ENCODE measurements around the gene FAN1.
"Not testable (repeated sequence)": the region's sequence is repeated elsewhere in the genome, so short reads cannot be mapped to it uniquely, and the experiment has no call there.

FAN1 gene

GRCh38 chr15:30903497-30904187, at the start of gene FAN1:
Gene FAN1, plus strand, starts transcription at chr15:30903915. Its CDS starts 749 bp downstream, at chr15:30904664.
- DNase-seq: peak; percentile 65 to 76

DNA sequence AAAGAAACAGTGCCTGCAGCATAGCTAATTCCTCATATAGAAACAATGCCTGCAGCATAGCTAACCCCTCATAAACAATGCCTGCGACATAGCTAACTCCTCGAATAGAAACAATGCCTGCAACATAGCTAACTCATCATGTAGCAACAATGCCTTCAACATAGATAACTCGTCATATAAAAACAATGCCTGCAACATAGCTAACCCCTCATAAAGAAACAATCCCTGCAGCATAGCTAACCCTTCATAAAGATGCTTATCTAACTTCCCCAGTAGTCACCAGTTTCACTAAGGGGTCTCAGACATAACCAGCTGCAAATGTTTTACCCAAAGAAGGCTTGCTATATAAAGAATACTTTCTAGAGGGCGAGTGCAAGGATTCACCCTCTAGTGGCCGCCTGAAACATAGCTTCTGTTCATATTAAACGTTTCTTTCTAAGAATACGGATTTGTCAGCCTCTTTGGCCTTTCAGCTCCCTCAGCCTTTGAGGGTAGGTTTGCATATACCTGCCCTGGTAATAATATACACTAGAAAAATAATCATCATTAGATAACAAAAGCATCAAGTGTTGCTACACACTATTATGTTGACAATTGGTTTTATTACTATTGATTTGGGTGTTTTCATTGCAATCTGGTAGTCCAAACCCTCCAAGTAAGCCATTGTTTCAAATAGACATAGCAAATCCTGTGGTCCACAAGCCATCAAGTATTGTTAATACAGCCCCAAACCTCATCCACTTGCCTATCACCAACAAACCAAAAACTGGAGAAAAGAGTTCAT, 44.4 kb upstream of the FAN1 start:
- DNase-seq: peak in 1 of 2 donors; percentile 37

GRCh38 chr15:30865257-30865656, 38.5 kb upstream of the FAN1 start:
- DNase-seq: no peak

- no peak for DNase-seq
Observed at GRCh38 chr15:30870681-30871080, 33.0 kb upstream of the FAN1 start.

DNA sequence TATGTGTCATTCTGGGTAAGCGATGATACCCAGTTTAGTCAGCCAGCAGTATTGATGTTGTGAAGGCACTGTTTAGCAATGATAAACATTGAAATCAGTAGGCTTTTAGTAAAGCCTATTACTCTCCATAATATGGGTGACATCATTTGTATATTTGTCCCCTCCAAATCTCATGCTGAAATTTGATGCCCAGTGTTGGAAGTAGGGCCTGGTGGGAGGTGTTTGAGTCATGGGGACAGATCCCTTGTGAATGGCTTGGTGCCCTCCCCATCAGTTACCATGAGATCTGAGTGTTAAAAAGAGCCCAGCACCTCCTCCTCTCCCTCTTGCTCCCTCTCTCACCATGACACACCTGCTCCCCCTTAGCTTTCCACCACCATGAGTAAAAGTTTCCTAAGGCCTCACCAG, 31.4 kb upstream of the FAN1 start:
- DNase-seq: no peak

DNA sequence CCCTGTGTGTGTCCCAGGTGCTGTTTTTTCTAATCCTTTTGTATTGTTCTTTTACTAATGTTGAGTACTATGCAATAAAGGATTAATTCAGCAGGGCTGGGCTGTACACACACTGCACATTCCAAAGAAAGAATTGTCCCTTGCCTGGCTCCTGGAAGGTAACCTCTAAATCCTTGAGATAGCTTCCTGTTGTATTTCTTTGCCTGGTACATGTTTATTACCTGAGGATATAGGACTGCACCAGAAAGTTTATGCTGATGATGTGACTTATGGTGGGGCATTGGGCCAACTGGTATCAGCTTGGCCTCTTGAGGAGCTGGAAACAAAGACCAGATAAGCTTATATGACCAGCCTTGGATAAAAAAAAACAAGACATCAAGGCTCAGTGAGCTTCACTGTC, 26.6 kb upstream of the FAN1 start:
- DNase-seq: no peak

DNA sequence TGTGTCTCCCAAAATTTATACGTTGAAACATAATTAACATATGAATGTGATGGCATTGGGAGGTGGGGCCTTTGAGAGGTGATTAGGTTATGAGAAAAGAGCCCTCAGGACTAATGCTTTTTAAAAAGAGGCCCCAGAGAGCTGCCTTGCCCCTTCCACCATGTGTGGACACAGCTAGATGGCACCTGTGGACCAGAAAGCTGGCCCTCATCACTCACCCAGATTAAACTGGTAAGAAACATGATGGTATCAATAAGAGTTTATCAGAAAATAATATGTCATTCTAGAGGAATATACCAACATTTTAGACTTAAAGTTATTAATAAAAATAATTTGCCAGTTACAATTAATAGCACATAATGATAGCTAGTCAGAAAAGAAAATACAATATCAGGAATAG, 25.2 kb upstream of the FAN1 start:
- no peak for DNase-seq

GRCh38 chr15:30882849-30883433, 20.8 kb upstream of the FAN1 start:
- no peak for DNase-seq

DNA sequence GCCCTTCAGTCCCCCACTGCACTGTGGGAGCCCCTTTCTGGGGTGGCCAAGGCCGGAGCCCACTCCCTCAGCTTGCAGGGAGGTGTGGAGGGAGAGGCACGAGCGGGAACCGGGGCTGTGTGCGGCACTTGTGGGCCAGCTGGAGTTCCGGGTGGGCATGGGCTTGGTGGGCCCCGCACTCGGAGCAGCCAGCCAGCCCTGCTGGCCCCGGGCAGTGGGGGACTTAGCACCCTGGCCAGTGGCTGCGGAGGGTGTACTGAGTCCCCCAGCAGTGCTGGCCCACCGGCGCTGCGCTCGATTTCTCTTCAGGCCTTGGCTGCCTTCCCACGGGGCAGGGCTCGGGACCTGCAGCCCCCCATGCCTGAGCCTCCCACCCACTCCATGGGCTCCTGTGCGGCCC, 20.0 kb upstream of the FAN1 start:
- not testable (repeated sequence) for DNase-seq

DNA sequence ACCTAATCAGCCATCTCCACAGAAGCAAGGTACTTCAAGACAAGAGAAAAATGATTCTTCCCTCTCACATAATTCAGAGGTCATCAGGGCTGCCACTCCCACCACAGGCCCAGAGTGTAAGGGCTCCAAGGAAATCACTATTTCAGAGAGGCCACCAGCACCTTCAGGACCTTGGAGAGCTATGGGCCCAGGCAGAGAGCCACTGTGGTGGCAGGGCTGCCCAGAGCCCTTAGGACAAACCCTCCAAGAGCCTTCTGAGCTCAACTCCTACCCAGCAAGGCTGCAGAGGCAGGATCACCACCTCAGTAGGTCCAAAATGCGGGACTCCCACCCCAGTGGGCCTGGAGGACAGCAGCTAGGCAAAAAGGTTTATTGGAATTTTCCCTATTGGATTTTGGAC, 17.9 kb upstream of the FAN1 start:
- DNase-seq: no peak

GRCh38 chr15:30889196-30889595, 14.5 kb upstream of the FAN1 start:
- no peak for DNase-seq

DNA sequence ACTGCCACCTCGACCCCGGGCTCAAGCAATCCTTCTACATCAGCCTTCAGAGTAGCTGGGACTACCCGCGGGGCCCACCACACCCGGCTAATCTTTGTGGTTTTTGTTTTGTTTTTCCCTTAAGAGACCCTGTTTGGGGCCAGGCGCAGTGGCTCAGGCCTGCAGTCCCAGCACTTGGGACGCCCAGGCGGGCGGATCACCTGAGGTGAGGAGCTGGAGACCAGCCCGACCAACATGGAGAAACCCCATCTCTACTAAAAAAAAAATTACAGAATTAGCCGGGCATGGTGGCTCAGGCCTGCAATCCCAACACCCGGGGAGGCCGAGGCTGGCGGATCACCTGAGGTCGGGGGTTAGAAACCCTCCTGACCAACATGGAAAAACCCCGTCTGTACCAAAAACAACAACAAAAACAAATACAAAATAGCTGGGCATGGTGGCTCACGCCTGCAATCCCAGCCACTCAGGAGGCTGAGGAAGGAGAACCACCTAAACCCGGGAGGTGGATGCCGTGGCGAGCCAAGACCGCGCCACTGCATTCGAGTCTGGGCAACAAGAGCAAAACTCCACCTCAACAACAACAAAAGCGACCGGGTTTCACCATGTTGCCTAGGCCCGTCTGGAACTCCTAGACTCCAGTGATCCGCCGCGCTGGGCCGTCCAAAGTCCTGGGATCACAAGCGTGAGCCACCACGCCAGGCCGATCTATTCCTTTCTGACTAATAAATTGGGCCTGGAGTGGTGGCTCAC, 8.1 kb upstream of the FAN1 start:
- no peak for DNase-seq

- DNase-seq: no peak
Observed at GRCh38 chr15:30896211-30896606, 7.5 kb upstream of the FAN1 start.

- DNase-seq: no peak
Observed at GRCh38 chr15:30901889-30902288, 1.8 kb upstream of the FAN1 start.

GRCh38 chr15:30904812-30905211, 1.1 kb downstream of the FAN1 start:
- no peak for DNase-seq

- no peak for DNase-seq
Observed at GRCh38 chr15:30905821-30906220, 2.1 kb downstream of the FAN1 start.

GRCh38 chr15:30906366-30906765, 2.7 kb downstream of the FAN1 start:
- DNase-seq: no peak

DNA sequence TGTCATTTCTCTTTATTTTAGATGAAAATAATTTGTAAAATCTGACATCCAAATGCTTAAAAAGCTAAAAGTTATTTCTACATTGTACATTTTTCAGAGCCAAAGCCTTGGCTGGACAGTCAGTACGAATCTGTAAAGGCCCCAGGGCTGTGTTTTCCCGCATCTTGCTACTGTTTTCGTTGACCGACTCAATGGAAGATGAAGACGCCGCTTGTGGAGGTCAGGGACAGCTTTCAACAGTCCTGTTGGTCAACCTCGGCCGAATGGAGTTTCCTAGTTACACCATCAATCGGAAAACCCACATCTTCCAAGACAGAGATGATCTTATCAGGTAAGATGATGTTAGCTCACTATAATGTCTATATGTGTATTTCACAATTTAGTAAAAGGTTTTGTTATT, 10.0 kb downstream of the FAN1 start:
- no peak for DNase-seq

- no peak for DNase-seq
Observed at GRCh38 chr15:30917013-30917412, 13.3 kb downstream of the FAN1 start.

DNA sequence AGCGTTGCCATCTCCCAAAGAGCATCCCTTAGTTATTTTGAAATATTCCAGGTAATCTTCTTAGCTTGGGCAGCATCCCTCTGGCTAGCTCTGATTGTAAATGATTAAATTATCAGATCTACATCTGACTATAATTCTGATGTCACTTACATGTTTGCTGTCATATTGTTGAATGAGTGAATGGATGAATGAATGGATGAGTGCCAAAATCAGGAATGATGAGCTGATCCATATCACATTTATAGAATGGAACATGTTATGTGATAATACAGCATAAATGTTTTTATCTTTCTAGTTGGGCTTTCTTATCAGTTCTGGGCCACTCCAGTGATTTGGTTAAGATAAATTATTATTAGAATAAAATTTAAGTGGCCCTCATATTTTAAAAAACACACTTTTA, 14.0 kb downstream of the FAN1 start:
- DNase-seq: no peak

DNA sequence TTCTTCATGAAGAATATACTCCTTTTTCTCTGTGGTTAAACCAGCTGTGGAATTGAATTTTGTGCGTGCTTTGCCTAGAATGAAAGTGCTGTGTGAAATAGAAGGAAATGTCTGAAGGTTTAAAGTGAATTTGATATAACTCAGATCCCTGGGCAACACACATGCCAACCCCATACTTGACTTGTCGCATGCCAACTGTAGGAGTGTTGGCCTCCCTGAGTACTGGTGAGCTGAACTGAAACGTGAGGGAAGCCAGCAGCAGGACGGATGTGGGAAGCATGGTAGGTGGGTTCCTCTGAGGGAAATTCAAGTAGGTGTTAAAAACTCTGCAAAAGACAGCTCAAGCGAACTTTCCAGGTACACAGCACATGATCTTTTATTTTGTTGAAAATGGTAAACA, 14.7 kb downstream of the FAN1 start:
- DNase-seq: no peak

GRCh38 chr15:30919877-30920550, 16.3 kb downstream of the FAN1 start:
- no peak for DNase-seq

DNA sequence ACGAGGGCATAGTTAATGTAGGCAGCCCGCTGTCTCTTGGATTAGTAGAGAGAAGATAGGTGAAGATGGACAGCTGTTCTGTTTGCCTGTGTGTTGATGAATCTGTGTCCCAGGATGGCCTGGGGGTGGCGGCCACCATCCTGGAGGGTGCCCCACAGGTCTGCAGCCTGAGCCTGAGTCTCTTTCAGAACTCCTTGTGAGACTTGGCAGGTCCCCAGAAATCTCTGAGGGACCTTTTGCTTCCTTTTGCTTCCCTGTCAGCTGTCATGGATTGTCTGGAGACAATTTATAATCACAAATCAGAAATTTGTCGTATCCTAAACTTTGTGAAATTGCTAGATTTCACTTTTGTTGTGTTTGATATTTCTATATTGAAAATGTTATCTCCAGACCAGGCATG, 17.4 kb downstream of the FAN1 start:
- DNase-seq: no peak

Measured in CD4-positive, alpha-beta T cell treated with Interleukin-4 for 1 hour (primary cell).